Breast epithelium (tissue), 4 donors: ENCODE results near the gene EHD4. TPM values are rescaled to one million over a fixed set of nuclear protein-coding genes. Genes with fewer than 3 reads are reported as not detected.

ENCODE experiments used
- DNase-seq, 2 donors: peaks; one replicate each; pipeline ENCODE4 v3.0.0-alpha.2; 2019; ENCODE audit warnings: low spot score in 2 of 2
- H3K27ac ChIP-seq, 2 donors: fragments of 200-600 bp; sonication (generic) in 1 of 2; one replicate each; pipeline ENCODE4 v1.5.1; 2016 to 2019; ENCODE audit warnings: mild to moderate bottlenecking in 1 of 2
- H3K27me3 ChIP-seq, 2 donors: fragments of 200-600 bp; sonication (generic) in 1 of 2; one replicate each; pipeline versions ENCODE4 v1.5.1 to v1.6.0; 2017 to 2019; ENCODE audit warnings: control low read depth in 1 of 2, mild to moderate bottlenecking in 1 of 2
- H3K36me3 ChIP-seq: fragments of 200-600 bp; one replicate; pipeline ENCODE4 v1.5.1; 2019
- H3K4me1 ChIP-seq, 2 donors: fragments of 200-600 bp; sonication (generic); one replicate each; pipeline ENCODE4 v1.5.1; 2016 to 2019; ENCODE audit warnings: control low read depth in 1 of 2
- H3K4me3 ChIP-seq, 3 donors: fragments of 200-600 bp; sonication (generic); 1 replicate in 2 of 3; 2 replicates in 1 of 3; pipeline ENCODE4 v1.5.1; 2016 to 2019; ENCODE audit warnings: mild to moderate bottlenecking in 3 of 3, moderate library complexity in 2 of 3
- H3K9me3 ChIP-seq, 2 donors: fragments of 200-600 bp; sonication (generic) in 1 of 2; one replicate each; pipeline ENCODE4 v1.5.1; 2016 to 2019; ENCODE audit warnings: control low read depth in 1 of 2
- POLR2A ChIP-seq: fragments of 450-650 bp; IDR thresholded peaks from one replicate; pipeline ENCODE4 v1.6.1; 2016; ENCODE audit warnings: antibody characterized with exemption, mild to moderate bottlenecking, moderate library complexity
- POLR2AphosphoS5 ChIP-seq, 3 donors: sonication (generic); formaldehyde crosslinking; IDR thresholded peaks; one replicate each; pipeline ENCODE4 v1.6.1; 2017; ENCODE audit warnings: antibody characterized with exemption in 3 of 3
- intact Hi-C: fragments of 100-400 bp; cut with DNase I; formaldehyde crosslinking; loops from one replicate; pipeline ENCODE4 v1.15.1; 2023; ENCODE audit warnings: low total_unique reads
- total RNA-seq, 3 donors: library from RNA; depleted of rRNA; stranded (reverse); fragments of >200 nt; gene quantifications; one replicate each; pipeline ENCODE4 v1.1.0, GENCODE V29; 2016
- TF ChIP-seq, protein P1 (sequence below), 3 donors: fragments of 450-650 bp; IDR thresholded peaks; one replicate each; pipeline ENCODE4 v1.5.1; 2016 to 2017; ENCODE audit warnings: antibody characterized with exemption in 3 of 3, mild to moderate bottlenecking in 3 of 3, moderate library complexity in 3 of 3

Gene EHD4
- total RNA-seq, 3 donors from 2014 or later, result 30.2 to 30.5 (median 30.4) TPM

DNA sequence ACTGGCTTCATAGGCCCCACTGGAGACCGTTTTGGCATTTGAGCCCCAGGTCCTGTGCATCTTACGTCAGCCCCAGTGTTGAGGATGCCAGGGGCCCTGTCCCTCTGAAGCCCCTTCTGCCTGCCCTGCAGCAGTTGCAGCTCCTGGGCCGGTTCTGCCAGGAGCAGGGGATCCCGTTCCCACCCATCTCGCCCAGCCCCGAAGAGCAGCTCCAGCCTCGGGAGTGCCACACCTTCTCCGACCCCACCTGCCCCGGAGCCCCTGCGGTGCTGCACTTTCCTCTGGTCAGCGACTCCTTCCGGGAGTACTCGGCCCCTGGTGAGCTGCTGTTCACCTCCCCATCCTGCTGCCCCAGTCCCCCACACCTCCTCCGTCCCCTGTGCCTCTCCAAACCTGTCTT lies 125.2 kb downstream of the EHD4 start:
- peaks cover 0 to 8% of the 10 kb centered on the region in 2 donors for H3K4me1 ChIP-seq
- H3K27ac ChIP-seq, result no peak overlapping the region
- no peak overlapping the region for H3K4me3 ChIP-seq
- no peaks in the 10 kb centered on the region for H3K27me3 ChIP-seq
- peaks cover 15% of the 10 kb centered on the region for H3K36me3 ChIP-seq
- intact Hi-C loops, result no loop called here
- TF ChIP-seq, protein P1, sequence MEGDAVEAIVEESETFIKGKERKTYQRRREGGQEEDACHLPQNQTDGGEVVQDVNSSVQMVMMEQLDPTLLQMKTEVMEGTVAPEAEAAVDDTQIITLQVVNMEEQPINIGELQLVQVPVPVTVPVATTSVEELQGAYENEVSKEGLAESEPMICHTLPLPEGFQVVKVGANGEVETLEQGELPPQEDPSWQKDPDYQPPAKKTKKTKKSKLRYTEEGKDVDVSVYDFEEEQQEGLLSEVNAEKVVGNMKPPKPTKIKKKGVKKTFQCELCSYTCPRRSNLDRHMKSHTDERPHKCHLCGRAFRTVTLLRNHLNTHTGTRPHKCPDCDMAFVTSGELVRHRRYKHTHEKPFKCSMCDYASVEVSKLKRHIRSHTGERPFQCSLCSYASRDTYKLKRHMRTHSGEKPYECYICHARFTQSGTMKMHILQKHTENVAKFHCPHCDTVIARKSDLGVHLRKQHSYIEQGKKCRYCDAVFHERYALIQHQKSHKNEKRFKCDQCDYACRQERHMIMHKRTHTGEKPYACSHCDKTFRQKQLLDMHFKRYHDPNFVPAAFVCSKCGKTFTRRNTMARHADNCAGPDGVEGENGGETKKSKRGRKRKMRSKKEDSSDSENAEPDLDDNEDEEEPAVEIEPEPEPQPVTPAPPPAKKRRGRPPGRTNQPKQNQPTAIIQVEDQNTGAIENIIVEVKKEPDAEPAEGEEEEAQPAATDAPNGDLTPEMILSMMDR (IDR thresholded peaks at IDR 0.05), result no peak
- TF ChIP-seq POLR2A, result no peak
- no peak for TF ChIP-seq POLR2AphosphoS5 (IDR thresholded peaks at IDR 0.05)
- DNase-seq, result no peak
- H3K9me3 ChIP-seq, result no peaks in the 10 kb centered on the region

Other genes starting within 250 kb of the EHD4 start
- gene MAPKBP1, start 198.1 kb downstream of the EHD4 start, total RNA-seq, result 10 to 100 TPM; 11.5 to 29.3 (median 24.3) TPM
- 10 to 100 TPM in 1 of 3 donors, 1 to 10 TPM in 2; 7.8 to 20.8 (median 8.8) TPM for gene JMJD7, start 144.5 kb downstream of the EHD4 start, total RNA-seq
- 10 to 100 TPM in 2 of 3 donors, 1 to 10 TPM in 1; 3.2 to 11.0 (median 10.2) TPM for gene PLA2G4B, start 133.7 kb downstream of the EHD4 start, total RNA-seq
- 1 to 10 TPM in 2 of 3 donors, under 1 TPM in 1; 0.16 to 2.3 (median 2.0) TPM for gene SPTBN5, start 78.5 kb downstream of the EHD4 start, total RNA-seq
- gene PLA2G4E, start 48.5 kb upstream of the EHD4 start, total RNA-seq, result not detected
- gene PLA2G4D, start 122.0 kb upstream of the EHD4 start, total RNA-seq, result not detected
- 1 to 10 TPM in 2 of 3 donors, under 1 TPM in 1; under 0.01 to 2.0 (median 1.8) TPM for gene PLA2G4F, start 184.1 kb upstream of the EHD4 start, total RNA-seq
- 100 to 1,000 TPM in 1 of 3 donors, 10 to 100 TPM in 2; 79.0 to 116 (median 89.9) TPM for gene VPS39, start 235.7 kb upstream of the EHD4 start, total RNA-seq